ENCODE results near the gene KDM2A. TPM values are rescaled to one million over a fixed set of nuclear protein-coding genes. Genes with fewer than 3 reads are reported as not detected.
A peak's percentile ranks its signal among the peaks of the same experiment; 100 is the strongest.

KDM2A gene
- total RNA-seq, 1 experiment from 2014 or later = 121 TPM

GRCh38 chr11:67178878-67179277 is 59.8 kb downstream of the KDM2A start:
- Histone ChIP-seq H3K4me3 (ENCODE audit: low read depth, low read length, poor library complexity, severe bottlenecking) (no peak overlapping the region), H3K27ac (ENCODE audit: low read depth, low read length, poor library complexity, severe bottlenecking) (no peak overlapping the region), H3K9me3 (ENCODE audit: low read depth, low read length, poor library complexity, severe bottlenecking) (no peaks in the 10 kb centered on the region), H3K36me3 (ENCODE audit: insufficient read depth, low read length, poor library complexity, severe bottlenecking) (peaks cover 23% of the 10 kb centered on the region), H3K27me3 (replicated peaks; ENCODE audit: insufficient read depth, low read depth, low read length, poor library complexity) (no peaks in the 10 kb centered on the region), H3K4me1 (ENCODE audit: insufficient read depth, low read length, poor library complexity, severe bottlenecking) (peaks cover 9% of the 10 kb centered on the region)
- DNase-seq (ENCODE audit: low spot score) = no peak
- intact Hi-C loops (cut with micrococcal nuclease; ENCODE audit: unreplicated experiment) = no loop called here
- POLR2A ChIA-PET (ENCODE audit: low non-redundant PET) = no interaction called here
- no TSS peak for BruUV-seq (replicated peaks)
- CTCF ChIA-PET = no interaction called here
- TF ChIP-seq CTCF (conservative IDR thresholded peaks at IDR 0.05; ENCODE audit: low read depth, low read length) = no peak
- TF ChIP-seq EZH2 (IDR thresholded peaks at IDR 0.05; ENCODE audit: borderline replicate concordance, low read depth, low read length, poor library complexity, severe bottlenecking) = no peak

- H3K27me3 ChIP-seq (replicated peaks; ENCODE audit: insufficient read depth, low read depth, low read length, poor library complexity) = no peaks in the 10 kb centered on the region
- H3K4me1 ChIP-seq (ENCODE audit: insufficient read depth, low read length, poor library complexity, severe bottlenecking) = peaks cover 9% of the 10 kb centered on the region
- H3K4me3 ChIP-seq (ENCODE audit: low read depth, low read length, poor library complexity, severe bottlenecking) = no peak overlapping the region
- POLR2A ChIA-PET (ENCODE audit: low non-redundant PET) = no interaction called here
- peaks cover 28% of the 10 kb centered on the region for H3K36me3 ChIP-seq (ENCODE audit: insufficient read depth, low read length, poor library complexity, severe bottlenecking)
- BruUV-seq (replicated peaks) = no TSS peak
- intact Hi-C loops (cut with micrococcal nuclease; ENCODE audit: unreplicated experiment) = no loop called here
- H3K9me3 ChIP-seq (ENCODE audit: low read depth, low read length, poor library complexity, severe bottlenecking) = no peaks in the 10 kb centered on the region
- TF ChIP-seq EZH2 (IDR thresholded peaks at IDR 0.05; ENCODE audit: borderline replicate concordance, low read depth, low read length, poor library complexity, severe bottlenecking) (no peak), CTCF (conservative IDR thresholded peaks at IDR 0.05; ENCODE audit: low read depth, low read length) (no peak)
- peak overlapping the region; percentile 34 for H3K27ac ChIP-seq (ENCODE audit: low read depth, low read length, poor library complexity, severe bottlenecking)
- CTCF ChIA-PET = no interaction called here
- peak; percentile 59 for DNase-seq (ENCODE audit: low spot score)
Measured at GRCh38 chr11:67179892-67180490, 60.9 kb downstream of the KDM2A start.

- ChIA-PET POLR2A (ENCODE audit: low non-redundant PET) (no interaction called here), CTCF (no interaction called here)
- Histone ChIP-seq H3K27ac (ENCODE audit: low read depth, low read length, poor library complexity, severe bottlenecking) (no peak overlapping the region), H3K4me3 (ENCODE audit: low read depth, low read length, poor library complexity, severe bottlenecking) (no peak overlapping the region), H3K27me3 (replicated peaks; ENCODE audit: insufficient read depth, low read depth, low read length, poor library complexity) (no peaks in the 10 kb centered on the region), H3K4me1 (ENCODE audit: insufficient read depth, low read length, poor library complexity, severe bottlenecking) (peaks cover 15% of the 10 kb centered on the region), H3K9me3 (ENCODE audit: low read depth, low read length, poor library complexity, severe bottlenecking) (no peaks in the 10 kb centered on the region), H3K36me3 (ENCODE audit: insufficient read depth, low read length, poor library complexity, severe bottlenecking) (peaks cover 3% of the 10 kb centered on the region)
- BruUV-seq (replicated peaks) = no TSS peak
- intact Hi-C loops (cut with micrococcal nuclease; ENCODE audit: unreplicated experiment) = no loop called here
- TF ChIP-seq EZH2 (IDR thresholded peaks at IDR 0.05; ENCODE audit: borderline replicate concordance, low read depth, low read length, poor library complexity, severe bottlenecking) = no peak
- no peak for TF ChIP-seq CTCF (conservative IDR thresholded peaks at IDR 0.05; ENCODE audit: low read depth, low read length)
- no peak for DNase-seq (ENCODE audit: low spot score)
Measured at GRCh38 chr11:67194096-67194495, 75.0 kb downstream of the KDM2A start.
